ENCODE measurements around the gene ZFP3. TPM values are rescaled to one million over a fixed set of nuclear protein-coding genes. Genes with fewer than 3 reads are reported as not detected.

The ZFP3 gene
- total and polyA plus RNA-seq, 2 experiments from 2014 or later: 1.5 to 1.8 TPM

DNA sequence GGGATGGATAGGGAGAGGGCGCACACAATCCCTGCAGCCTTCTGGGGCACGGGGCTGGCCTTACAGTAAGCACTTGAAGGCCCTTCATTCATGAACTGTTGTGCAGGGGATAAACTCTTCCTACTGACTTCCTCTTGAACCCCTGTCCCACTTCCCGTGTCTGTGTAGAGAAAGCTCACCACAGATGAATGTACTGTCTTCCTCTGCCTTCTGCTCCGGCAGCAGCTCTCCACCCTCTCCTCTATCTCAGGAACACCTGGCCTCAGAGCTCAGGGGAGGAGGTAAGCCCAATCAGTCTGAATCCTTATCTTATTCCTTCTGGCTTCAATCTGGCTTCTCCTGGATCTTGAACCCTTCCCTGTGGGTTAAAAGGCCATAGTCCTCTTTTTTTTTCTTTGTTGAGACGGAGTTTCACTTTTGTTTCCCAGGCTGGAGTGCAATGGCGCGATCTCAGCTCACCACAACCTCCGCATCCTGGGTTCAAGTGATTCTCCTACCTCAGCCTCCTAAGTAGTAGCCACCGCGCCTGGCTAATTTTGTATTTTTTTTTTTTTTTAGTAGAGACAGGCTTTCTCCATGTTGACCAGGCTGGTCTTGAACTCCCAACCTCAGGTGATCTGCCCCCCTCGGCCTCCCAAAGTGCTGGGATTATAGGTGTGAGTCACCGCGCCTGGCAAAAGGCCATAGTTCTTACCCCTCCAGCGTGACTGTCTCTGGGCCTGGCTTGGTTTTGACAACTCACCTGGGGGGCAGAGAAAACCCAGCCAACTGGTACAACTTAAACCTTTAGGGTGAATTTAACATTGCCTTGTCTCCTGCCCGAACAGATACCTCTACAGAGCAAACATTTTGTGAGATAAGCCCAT lies 35.9 kb upstream of the ZFP3 start:
- Histone ChIP-seq H3K4me3 (no peak overlapping the region), H2AFZ (no peak overlapping the region), H4K20me1 (ENCODE audit: insufficient read depth) (no peaks in the 10 kb centered on the region), H3K36me3 (ENCODE audit: low read depth) (no peaks in the 10 kb centered on the region), H3K27me3 (replicated peaks; ENCODE audit: insufficient read depth) (no peaks in the 10 kb centered on the region), H3K4me1 (ENCODE audit: insufficient read depth) (no peaks in the 10 kb centered on the region), H3F3A (ENCODE audit: insufficient read depth) (no peaks in the 10 kb centered on the region), H3K9me3 (ENCODE audit: low read depth) (no peaks in the 10 kb centered on the region), H3K9ac (no peak overlapping the region), H3K9me2 (ENCODE audit: insufficient read depth) (no peaks in the 10 kb centered on the region), H3K4me2 (ENCODE audit: unreplicated experiment) (no peak overlapping the region), H3K27ac (no peak overlapping the region), H3K79me2 (ENCODE audit: insufficient read depth) (no peaks in the 10 kb centered on the region)
- DNase-seq: no peak
- TF ChIP-seq EZH2 (IDR thresholded peaks at IDR 0.05; ENCODE audit: insufficient read depth, poor library complexity, severe bottlenecking) (no peak), EZH2phosphoT487 (IDR thresholded peaks at IDR 0.05; ENCODE audit: insufficient read depth, low read depth) (no peak)
- in situ Hi-C loops (cut with MboI): no loop called here
- 85 to 92% methylated on average over 14 to 15 of the region's 15 CpGs for WGBS, 2 experiments (ENCODE audit: low coverage in 1 of 2, low lambda C conversion rate in 2 of 2, missing lambda C conversion rate in 2 of 2)

DNA sequence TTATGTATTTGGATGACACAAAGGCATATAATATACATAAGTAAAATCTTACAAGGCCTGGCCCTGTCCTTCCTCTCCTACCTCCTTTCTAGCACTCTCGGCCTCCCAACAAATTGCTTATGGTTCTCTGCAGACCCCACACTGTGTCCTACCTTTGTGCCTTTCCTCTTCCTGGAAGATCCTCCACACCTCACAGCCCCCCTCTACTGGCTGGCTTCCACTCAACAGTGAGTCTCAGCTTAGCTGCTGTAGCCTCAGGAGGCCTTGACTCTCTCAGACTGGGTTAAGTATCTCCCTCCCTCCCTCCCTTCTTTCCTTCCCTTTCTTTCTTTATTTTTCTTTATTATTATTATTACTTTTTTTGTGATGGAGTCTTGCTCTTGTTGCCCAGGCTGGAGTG lies 34.7 kb upstream of the ZFP3 start:
- H3K9me2 ChIP-seq (ENCODE audit: insufficient read depth): no peaks in the 10 kb centered on the region
- TF ChIP-seq EZH2phosphoT487 (IDR thresholded peaks at IDR 0.05; ENCODE audit: insufficient read depth, low read depth): no peak
- no peak for TF ChIP-seq EZH2 (IDR thresholded peaks at IDR 0.05; ENCODE audit: insufficient read depth, poor library complexity, severe bottlenecking)
- 95 to 100% methylated on average over 1 of the region's 1 CpG for WGBS, 2 experiments (ENCODE audit: low coverage in 1 of 2, low lambda C conversion rate in 2 of 2, missing lambda C conversion rate in 2 of 2)

DNA sequence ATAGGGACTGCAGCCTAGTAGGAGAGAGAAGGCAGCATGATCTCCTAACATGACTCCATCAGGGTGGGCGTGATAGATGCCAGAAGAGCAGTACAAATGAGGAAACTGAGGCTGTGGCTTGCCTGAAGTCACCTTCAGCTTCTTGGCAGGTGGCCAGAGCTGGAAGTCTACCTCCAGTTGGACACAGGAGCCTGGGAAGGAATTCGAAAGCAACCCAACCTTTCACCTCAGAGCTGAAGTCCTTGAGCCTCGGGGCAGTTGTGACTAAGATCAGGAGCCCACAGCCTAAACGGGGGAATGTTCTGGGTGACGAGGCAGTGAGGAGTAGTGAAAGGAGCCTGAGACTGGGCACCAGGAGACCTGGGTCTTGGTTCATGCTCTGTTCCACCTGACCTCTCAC lies 33.6 kb upstream of the ZFP3 start:
- no peaks in the 10 kb centered on the region for H3K79me2 ChIP-seq (ENCODE audit: insufficient read depth)
- no peaks in the 10 kb centered on the region for H3K36me3 ChIP-seq (ENCODE audit: low read depth)
- H4K20me1 ChIP-seq (ENCODE audit: insufficient read depth): no peaks in the 10 kb centered on the region
- H3K9me2 ChIP-seq (ENCODE audit: insufficient read depth): no peaks in the 10 kb centered on the region
- H3K4me1 ChIP-seq (ENCODE audit: insufficient read depth): no peaks in the 10 kb centered on the region
- H3K9ac ChIP-seq: no peak overlapping the region
- H3K27me3 ChIP-seq (replicated peaks; ENCODE audit: insufficient read depth): no peaks in the 10 kb centered on the region
- in situ Hi-C loops (cut with MboI): no loop called here
- H3K4me2 ChIP-seq (ENCODE audit: unreplicated experiment): no peak overlapping the region
- no peak overlapping the region for H3K4me3 ChIP-seq
- 68 to 78% methylated on average over 5 of the region's 5 CpGs for WGBS, 2 experiments (ENCODE audit: low coverage in 1 of 2, low lambda C conversion rate in 2 of 2, missing lambda C conversion rate in 2 of 2)
- no peak for TF ChIP-seq EZH2phosphoT487 (IDR thresholded peaks at IDR 0.05; ENCODE audit: insufficient read depth, low read depth)
- no peaks in the 10 kb centered on the region for H3K9me3 ChIP-seq (ENCODE audit: low read depth)
- no peak for DNase-seq
- no peak overlapping the region for H2AFZ ChIP-seq
- no peaks in the 10 kb centered on the region for H3F3A ChIP-seq (ENCODE audit: insufficient read depth)
- no peak overlapping the region for H3K27ac ChIP-seq

More for the DNA sequence above, 34.7 kb upstream of the ZFP3 start:
- Histone ChIP-seq H3K36me3 (ENCODE audit: low read depth) (no peaks in the 10 kb centered on the region), H3K4me2 (ENCODE audit: unreplicated experiment) (no peak overlapping the region), H3K4me3 (no peak overlapping the region), H3K27me3 (replicated peaks; ENCODE audit: insufficient read depth) (no peaks in the 10 kb centered on the region), H3F3A (ENCODE audit: insufficient read depth) (no peaks in the 10 kb centered on the region), H3K27ac (no peak overlapping the region), H3K79me2 (ENCODE audit: insufficient read depth) (no peaks in the 10 kb centered on the region), H2AFZ (no peak overlapping the region), H3K9me3 (ENCODE audit: low read depth) (no peaks in the 10 kb centered on the region), H3K9ac (no peak overlapping the region), H4K20me1 (ENCODE audit: insufficient read depth) (no peaks in the 10 kb centered on the region), H3K4me1 (ENCODE audit: insufficient read depth) (no peaks in the 10 kb centered on the region)
- in situ Hi-C loops (cut with MboI): no loop called here
- DNase-seq: no peak

DNA sequence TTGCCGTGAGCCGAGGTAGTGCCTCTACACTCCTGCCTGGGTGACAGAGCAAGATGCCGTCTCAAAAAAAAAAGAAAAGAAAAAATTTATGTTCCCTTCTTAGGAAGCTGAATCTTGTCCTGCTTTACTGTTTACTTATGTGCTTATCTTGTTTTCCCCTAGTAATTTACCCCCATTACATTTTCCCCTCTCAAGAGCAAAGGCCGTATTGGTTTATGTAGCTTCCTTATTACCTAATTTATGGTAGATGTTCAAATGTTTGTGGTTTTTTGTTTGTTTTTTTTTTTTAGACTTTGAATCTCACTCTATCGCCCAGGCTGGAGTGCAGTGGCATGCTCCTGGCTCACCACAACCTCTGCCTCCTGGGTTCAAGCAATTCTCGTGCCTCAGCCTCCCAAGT lies 32.8 kb upstream of the ZFP3 start:
- Histone ChIP-seq H3K36me3 (ENCODE audit: low read depth) (no peaks in the 10 kb centered on the region), H3K79me2 (ENCODE audit: insufficient read depth) (no peaks in the 10 kb centered on the region), H3K9me2 (ENCODE audit: insufficient read depth) (no peaks in the 10 kb centered on the region), H3K4me2 (ENCODE audit: unreplicated experiment) (no peak overlapping the region), H2AFZ (no peak overlapping the region), H3K4me1 (ENCODE audit: insufficient read depth) (no peaks in the 10 kb centered on the region), H4K20me1 (ENCODE audit: insufficient read depth) (no peaks in the 10 kb centered on the region), H3K9ac (no peak overlapping the region), H3K4me3 (no peak overlapping the region), H3K9me3 (ENCODE audit: low read depth) (no peaks in the 10 kb centered on the region), H3K27ac (no peak overlapping the region), H3K27me3 (replicated peaks; ENCODE audit: insufficient read depth) (no peaks in the 10 kb centered on the region), H3F3A (ENCODE audit: insufficient read depth) (no peaks in the 10 kb centered on the region)
- TF ChIP-seq EZH2phosphoT487 (IDR thresholded peaks at IDR 0.05; ENCODE audit: insufficient read depth, low read depth): no peak
- TF ChIP-seq EZH2 (IDR thresholded peaks at IDR 0.05; ENCODE audit: insufficient read depth, poor library complexity, severe bottlenecking): no peak
- no peak for DNase-seq
- WGBS, 2 experiments (ENCODE audit: low coverage in 1 of 2, low lambda C conversion rate in 2 of 2, missing lambda C conversion rate in 2 of 2): 85 to 88% methylated on average over 6 of the region's 6 CpGs
- in situ Hi-C loops (cut with MboI): no loop called here
